DOHH2 (cell line): ENCODE measurements around the gene SEPTIN11.

Experiments
- H3F3A ChIP-seq: fragments of 200-600 bp; sonication (generic), shearing (Covaris generic); 2 replicates; pipeline ENCODE4 v1.6.0; 2016; ENCODE audit warnings: antibody characterized with exemption, mild to moderate bottlenecking; ENCODE audit not compliant: control insufficient read depth, insufficient read depth
- H3K27ac ChIP-seq: fragments of 200-600 bp; sonication (generic); 2 replicates; pipeline ENCODE4 v1.5.1; 2014; ENCODE audit warnings: low read depth, mild to moderate bottlenecking, low read length, moderate library complexity
- H3K27me3 ChIP-seq: fragments of 200-600 bp; sonication (generic); 2 replicates; pipeline ENCODE4 v1.6.1; 2014; ENCODE audit warnings: mild to moderate bottlenecking, low read length, mixed read lengths; ENCODE audit not compliant: control insufficient read depth
- H3K36me3 ChIP-seq: fragments of 200-600 bp; sonication (generic); 2 replicates; pipeline ENCODE4 v1.6.1; 2014; ENCODE audit warnings: mild to moderate bottlenecking, low read length, moderate library complexity, mixed read lengths; ENCODE audit not compliant: control insufficient read depth
- H3K4me1 ChIP-seq: fragments of 200-600 bp; sonication (generic); 2 replicates; pipeline ENCODE4 v1.6.1; 2014; ENCODE audit warnings: mild to moderate bottlenecking, low read length, mixed read lengths; ENCODE audit not compliant: control insufficient read depth
- H3K4me2 ChIP-seq: fragments of 200-600 bp; sonication (generic); 2 replicates; pipeline ENCODE4 v1.6.0; 2014; ENCODE audit warnings: mild to moderate bottlenecking, low read length, moderate library complexity
- H3K4me3 ChIP-seq: fragments of 200-600 bp; sonication (generic); 2 replicates; pipeline ENCODE4 v1.5.1; 2014; ENCODE audit warnings: mild to moderate bottlenecking, low read length, mixed read lengths
- H3K79me2 ChIP-seq: fragments of 200-600 bp; sonication (generic); 2 replicates; pipeline ENCODE4 v1.6.1; 2014; ENCODE audit warnings: mild to moderate bottlenecking, low read length, mixed read lengths; ENCODE audit not compliant: control insufficient read depth
- H3K9me2 ChIP-seq: fragments of 200-600 bp; sonication (generic); replicated peaks from 2 replicates; pipeline ENCODE4 v1.6.1; 2014; ENCODE audit warnings: mild to moderate bottlenecking, low read length, mixed read lengths; ENCODE audit not compliant: control insufficient read depth
- H3K9me3 ChIP-seq: fragments of 200-600 bp; sonication (generic); 2 replicates; pipeline ENCODE4 v1.6.1; 2014; ENCODE audit warnings: antibody characterized with exemption, low read length, mixed read lengths; ENCODE audit not compliant: control insufficient read depth, insufficient read depth
- H4K20me1 ChIP-seq: fragments of 200-600 bp; sonication (generic); 2 replicates; pipeline ENCODE4 v1.6.0; 2014; ENCODE audit warnings: low read depth, mild to moderate bottlenecking, antibody characterized with exemption, low read length, moderate library complexity; ENCODE audit not compliant: control insufficient read depth, insufficient read depth
- CTCF ChIP-seq: fragments of 200-600 bp; sonication (generic); IDR thresholded peaks from one replicate; pipeline ENCODE4 v1.5.1; 2014; ENCODE audit warnings: antibody characterized with exemption, mild to moderate bottlenecking, low read depth, low read length; ENCODE audit not compliant: poor library complexity, severe bottlenecking
- EZH2phosphoT487 ChIP-seq: fragments of 200-600 bp; sonication (generic); IDR thresholded peaks from 2 replicates; pipeline ENCODE4 v1.6.1; 2017; ENCODE audit warnings: borderline replicate concordance, mild to moderate bottlenecking, antibody characterized with exemption, low read length, moderate library complexity, mixed read lengths

SEPTIN11 gene

GRCh38 chr4:76998251-76998901 is 48.8 kb downstream of the SEPTIN11 start:
- Histone ChIP-seq H4K20me1 (no peaks in the 10 kb centered on the region), H3K36me3 (peaks cover 24% of the 10 kb centered on the region), H3F3A (no peaks in the 10 kb centered on the region), H3K4me3 (no peak overlapping the region), H3K9me3 (no peaks in the 10 kb centered on the region), H3K9me2 (no peaks in the 10 kb centered on the region), H3K4me2 (no peak overlapping the region), H3K4me1 (peaks cover 11% of the 10 kb centered on the region), H3K79me2 (peaks cover 4% of the 10 kb centered on the region; the same call in 1 of the 2 replicates), H3K27me3 (no peaks in the 10 kb centered on the region), H3K27ac (no peak overlapping the region)
- TF ChIP-seq EZH2phosphoT487 (no peak), CTCF (no peak)
